ENCODE measurements around the gene STPG1.

Gene STPG1

DNA sequence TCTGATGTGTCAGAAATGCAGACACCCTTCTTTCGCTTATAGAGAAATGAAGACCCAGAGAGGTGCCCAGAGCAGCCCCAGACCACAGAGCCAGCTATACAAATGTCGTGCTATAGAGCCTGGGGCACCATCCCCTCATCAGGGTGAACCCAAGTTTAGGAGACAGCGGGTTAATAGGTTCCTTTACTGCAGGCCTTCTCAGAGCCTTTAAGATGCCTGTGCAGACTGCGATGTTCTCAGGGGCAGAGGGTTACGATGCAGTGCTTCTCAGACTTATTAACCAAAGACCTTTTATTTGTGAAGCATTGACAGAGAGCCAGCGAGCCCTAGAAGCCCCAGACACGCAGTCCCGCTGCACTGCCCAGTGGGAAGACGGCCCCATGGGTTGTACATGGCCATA is 46.9 kb downstream of the STPG1 start:
- DNase-seq, result no peak

DNA sequence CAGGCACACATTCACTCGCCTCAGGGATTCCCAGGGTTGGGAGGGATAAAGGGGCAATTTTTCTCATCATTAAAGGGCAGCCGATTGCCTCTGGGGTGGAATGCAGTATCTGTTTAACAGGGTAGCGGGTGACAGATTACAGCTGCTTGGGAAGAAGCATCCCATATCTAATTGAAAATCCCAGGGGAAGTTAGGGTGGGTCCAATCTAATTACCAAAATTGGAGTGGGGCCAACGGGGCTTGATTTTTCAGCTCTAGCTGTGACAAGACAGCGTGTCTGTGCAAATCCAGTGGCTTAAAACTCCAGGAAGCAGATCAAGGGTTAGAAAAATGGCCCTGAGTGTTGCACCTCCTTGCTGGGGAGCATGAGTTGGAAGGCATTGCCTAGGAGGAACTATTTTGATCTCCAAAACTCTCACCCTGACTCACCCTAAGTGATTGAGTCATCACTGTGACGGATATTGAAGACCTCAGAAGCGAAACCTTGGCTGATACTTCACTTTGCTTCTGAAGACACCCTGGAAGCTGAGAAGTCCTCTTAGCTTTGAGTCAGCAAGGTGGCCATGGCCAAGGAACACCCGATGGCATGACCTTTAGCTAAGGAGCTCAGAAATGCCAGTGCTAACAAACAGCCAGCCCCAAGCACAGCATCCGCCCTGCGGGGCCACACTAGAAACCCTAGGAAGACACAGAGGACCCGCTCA is 48.5 kb downstream of the STPG1 start:
- DNase-seq, result peak; percentile 51

GRCh38 chr1:24364605-24364974 is 49.0 kb downstream of the STPG1 start:
- no peak for DNase-seq

- no peak for DNase-seq
Observed at GRCh38 chr1:24363994-24364393, 49.6 kb downstream of the STPG1 start.

GRCh38 chr1:24362982-24363614 is 50.5 kb downstream of the STPG1 start:
- DNase-seq, result peak; percentile 24

- no peak for DNase-seq
Observed at GRCh38 chr1:24362396-24362795, 51.2 kb downstream of the STPG1 start.

- DNase-seq, result no peak
Observed at GRCh38 chr1:24361811-24362210, 51.8 kb downstream of the STPG1 start.

- DNase-seq, result no peak
Observed at GRCh38 chr1:24360681-24361080, 52.9 kb downstream of the STPG1 start.

DNA sequence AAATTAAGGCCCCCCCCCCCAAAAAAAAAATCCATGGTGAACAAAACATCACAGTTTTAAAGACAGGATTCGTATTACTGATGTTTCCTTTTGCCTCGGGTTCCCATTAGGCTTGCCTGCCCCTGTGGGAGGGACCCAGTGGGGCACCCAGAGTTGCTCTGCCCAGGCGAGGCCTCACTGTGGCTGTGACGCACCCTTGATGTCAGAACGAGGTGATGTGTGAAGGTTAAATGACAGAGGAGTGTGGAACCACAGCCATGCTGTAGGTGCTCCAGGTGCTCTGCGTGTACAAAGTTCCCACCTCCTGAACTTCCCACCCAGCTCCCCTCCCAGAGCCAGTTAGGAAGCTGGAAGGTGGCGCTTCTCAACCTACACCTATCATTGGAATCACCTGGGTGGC is 56.5 kb downstream of the STPG1 start:
- DNase-seq, result no peak

DNA sequence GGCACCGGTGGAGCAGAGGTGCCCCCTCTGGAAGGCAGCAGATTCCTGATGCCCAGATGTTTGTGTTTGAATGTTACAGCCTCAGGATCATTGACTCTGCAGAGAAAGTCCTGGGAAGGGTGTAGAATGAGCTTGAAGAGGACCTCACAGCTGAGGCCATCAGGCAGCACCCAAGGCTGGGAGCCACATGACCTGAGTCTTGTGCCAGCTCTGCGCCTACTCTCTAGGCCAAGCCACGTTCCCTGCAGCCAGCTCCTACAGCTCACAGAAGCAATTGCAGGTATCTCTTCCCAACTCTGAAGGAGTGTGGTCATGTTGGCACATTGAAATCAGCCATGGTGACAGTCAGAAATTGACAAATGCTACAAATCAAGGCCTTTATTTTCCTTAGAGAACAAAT is 58.1 kb downstream of the STPG1 start:
- DNase-seq, result no peak

DNA sequence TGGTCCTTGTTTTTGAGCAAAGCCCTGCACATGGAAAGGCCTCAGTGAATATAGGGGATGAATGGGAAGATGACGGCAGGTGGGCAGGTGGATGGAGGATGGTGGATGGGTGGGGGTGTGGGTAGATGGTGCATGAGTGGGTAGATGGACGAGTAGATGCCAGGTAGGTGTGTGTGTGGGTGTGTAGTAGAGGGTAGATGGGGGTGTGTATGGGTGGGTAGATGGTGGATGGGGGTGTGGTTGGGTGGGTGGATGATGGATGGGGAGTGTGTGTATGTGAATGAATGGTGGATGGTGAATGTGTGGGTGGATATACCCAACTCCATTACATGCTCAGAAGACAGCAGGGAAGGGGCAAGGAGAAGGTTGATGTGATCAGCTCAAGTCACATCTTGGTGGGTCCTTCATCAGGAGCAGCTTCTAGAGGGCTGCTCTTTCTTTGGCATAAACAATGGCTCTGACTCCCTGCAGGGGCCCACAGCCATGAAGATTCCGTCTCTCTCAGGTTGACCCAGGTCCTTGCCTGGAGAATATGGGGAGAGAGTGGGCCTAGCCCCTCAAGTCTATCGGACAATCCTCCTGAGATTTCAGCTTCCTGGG is 60.2 kb downstream of the STPG1 start:
- DNase-seq, result no peak

DNA sequence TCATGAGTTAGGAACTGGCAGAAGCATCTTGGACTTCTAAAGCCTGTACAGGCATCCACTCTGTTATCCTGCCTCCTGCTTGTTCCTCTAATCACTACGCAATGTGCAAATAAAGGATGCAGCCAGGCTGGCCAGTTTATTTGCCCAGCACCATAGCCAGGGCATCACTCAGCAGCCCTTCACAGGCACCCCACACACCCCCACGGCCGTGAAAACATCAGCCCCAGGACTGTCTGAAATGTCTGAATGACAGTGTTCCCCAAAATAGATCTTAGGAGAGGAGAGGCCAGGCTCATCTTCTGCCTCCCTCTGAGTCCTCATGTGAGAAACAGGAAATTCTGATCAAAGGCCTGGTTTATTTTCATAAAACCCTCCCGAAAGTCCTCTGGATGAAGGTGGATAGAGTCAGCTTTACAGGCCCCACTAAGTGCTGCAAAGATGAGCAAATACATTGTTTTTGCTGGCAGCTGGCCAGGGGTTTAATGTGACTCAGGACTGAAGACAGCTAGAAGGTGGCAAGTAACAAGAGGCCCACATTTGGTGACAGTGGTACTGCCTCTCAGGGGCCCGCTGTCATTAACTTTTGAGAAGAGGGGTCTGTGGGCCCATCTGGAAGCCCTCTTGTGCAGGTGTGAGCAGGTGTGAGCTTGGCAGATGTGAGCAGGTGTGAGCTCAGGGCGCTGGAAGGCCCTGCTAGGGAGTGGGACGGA is 61.5 kb downstream of the STPG1 start:
- no peak for DNase-seq

GRCh38 chr1:24351247-24351646 is 62.3 kb downstream of the STPG1 start:
- DNase-seq, result no peak

DNA sequence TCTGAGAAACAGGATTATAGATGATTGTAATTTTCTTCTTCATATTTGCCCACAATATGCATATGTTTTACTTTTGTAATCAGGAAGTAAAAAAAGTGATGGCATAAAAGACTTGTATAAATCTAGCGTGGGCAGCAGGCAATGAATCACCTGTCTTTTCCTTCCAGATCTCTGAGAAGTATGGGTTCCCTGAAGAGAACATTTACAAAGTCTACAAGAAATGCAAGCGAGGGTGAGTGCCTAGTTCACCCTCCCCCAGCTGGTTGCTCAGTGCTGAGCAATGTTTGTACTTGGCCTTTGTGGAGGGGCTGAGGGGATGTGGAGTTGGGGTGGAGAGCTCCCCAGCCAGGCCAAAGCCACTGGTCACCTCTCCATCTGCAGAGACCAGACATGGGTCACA is 63.7 kb downstream of the STPG1 start:
- DNase-seq, result no peak

- no peak for DNase-seq
Observed at GRCh38 chr1:24348196-24348595, 65.4 kb downstream of the STPG1 start.

- DNase-seq, result no peak
Observed at GRCh38 chr1:24347159-24347934, 66.2 kb downstream of the STPG1 start.

DNA sequence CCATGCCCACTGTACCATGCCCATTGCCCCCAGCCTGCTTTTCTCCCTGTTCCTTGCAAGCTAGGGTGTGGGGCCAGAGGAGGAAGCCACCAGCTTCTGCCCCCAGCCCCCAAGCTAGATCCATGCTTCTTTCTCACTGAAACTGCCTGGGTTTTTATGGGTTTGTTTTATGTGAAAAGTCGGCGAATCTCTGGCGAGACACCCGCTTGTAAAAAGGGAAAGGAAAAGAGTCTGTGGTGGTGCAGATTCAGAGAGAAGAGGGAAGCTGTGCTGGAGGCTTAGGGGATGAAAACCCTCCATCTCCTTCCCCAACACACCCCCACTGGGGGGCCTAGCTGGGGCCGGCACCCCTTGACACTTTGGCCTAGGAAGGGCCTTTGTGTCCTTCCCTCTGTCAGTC is 68.2 kb downstream of the STPG1 start:
- no peak for DNase-seq

DNA sequence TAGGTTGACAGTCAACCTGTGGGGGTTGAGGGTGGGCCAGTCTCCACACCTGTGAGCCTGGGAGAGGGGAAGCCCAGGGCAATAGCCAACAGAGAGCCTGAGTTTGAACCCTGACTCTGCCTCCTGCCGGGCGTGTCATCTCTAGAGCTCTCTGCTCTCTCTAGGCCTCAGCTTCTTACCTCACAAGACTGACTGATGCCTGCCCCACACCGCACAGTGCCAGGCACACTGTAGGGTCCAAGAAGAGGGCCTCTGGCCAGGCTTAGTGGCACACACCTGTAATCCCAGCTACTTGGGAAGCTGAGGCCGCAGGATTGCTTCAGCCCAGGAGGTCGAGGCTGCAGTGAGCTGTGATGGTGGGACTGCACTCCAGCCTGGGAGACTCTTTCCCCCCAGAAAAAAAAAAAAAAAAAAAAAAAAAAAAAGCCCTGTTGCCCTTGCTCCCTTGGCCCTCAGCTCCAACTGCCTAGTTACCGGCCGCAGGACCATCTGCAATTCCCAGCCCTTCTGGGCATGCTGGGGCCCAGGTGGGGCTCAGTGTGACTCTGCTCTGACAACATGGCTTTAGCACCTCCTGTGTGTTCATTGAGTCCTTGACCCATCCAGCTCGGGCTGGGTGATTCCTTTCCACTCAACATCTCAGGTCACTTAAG is 69.4 kb downstream of the STPG1 start:
- DNase-seq, result no peak

DNA sequence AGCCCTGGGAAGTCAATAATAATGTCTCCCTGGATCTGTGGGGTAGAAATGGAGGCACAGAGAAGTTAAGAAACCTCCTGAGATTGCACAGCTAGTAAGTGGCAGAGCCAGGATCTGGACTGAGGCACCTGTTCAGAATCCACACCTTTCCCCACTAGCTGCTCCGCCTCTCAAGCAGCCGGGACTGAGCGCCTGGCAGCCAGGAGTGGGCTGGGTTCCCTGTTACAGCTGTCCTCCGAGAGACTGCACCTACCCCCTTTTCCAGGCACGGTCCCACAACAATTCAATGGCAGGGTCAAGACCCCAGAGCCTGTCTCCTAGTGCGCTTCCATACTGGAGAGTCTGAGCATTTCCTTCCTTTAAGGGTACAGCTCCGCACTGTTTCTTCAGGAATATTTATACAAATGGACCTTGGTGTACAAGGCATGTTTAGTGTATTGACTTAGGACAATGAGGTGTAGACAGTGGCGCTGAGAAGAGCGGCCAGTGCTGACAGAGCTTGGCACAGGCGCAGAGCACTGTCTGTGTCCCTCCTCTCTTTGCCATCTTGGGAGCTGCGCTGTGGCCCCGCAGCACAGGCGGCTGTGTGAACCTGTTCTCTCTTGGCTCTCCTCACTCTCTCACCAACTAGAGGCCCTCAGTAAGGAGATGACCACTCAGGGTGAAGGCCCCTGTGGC is 70.0 kb downstream of the STPG1 start:
- DNase-seq, result no peak

GRCh38 chr1:24341260-24341659 is 72.3 kb downstream of the STPG1 start:
- DNase-seq, result no peak

- no peak for DNase-seq
Observed at GRCh38 chr1:24340770-24341169, 72.8 kb downstream of the STPG1 start.

- no peak for DNase-seq
Observed at GRCh38 chr1:24339996-24340395, 73.6 kb downstream of the STPG1 start.

Data from T1000 (cell line).